ENCODE data around the gene KCTD1.

KCTD1 gene

DNA sequence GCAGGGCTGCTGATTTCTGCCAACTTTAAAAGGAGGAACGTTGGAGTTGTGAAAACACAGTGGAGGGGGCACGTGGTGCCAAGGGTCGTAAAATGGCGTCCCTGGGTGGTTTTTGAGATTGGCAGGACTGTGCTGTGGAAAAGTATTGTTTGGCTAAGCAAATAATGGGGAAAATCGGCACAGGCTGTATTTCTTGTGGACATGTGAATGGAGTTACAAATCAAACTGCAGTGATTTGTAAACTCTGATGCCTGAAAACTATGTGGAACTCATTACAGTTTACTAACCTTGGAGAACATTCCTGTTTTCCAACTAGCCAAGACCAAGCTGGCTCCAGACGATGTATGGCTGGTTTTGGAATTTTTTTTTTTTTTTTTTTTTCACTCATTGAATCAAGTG, 68.7 kb downstream of the KCTD1 start:
- TF ChIP-seq, protein P1, sequence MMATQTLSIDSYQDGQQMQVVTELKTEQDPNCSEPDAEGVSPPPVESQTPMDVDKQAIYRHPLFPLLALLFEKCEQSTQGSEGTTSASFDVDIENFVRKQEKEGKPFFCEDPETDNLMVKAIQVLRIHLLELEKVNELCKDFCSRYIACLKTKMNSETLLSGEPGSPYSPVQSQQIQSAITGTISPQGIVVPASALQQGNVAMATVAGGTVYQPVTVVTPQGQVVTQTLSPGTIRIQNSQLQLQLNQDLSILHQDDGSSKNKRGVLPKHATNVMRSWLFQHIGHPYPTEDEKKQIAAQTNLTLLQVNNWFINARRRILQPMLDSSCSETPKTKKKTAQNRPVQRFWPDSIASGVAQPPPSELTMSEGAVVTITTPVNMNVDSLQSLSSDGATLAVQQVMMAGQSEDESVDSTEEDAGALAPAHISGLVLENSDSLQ (IDR thresholded peaks at IDR 0.05): peak; percentile 11; the same call in 1 of the 2 replicates
- no peak for TF ChIP-seq SUZ12 (IDR thresholded peaks at IDR 0.05)
- DNase-seq (ENCODE audit: extremely low spot score): no peak
- ChIA-PET POLR2A (interaction anchor here (1.0 kb wide), 1 partner anchor 9 kb away, joined by 4 read pairs; no protein-coding TSS in a partner anchor), CTCF (interaction anchor here (0.5 to 0.6 kb wide), 2 partner anchors 8 to 32 kb away, joined by 3 read pairs; no protein-coding TSS in a partner anchor)

GRCh38 chr18:26479065-26479680, 69.2 kb downstream of the KCTD1 start:
- POLR2A ChIA-PET: no interaction called here
- TF ChIP-seq L3MBTL2 (conservative IDR thresholded peaks at IDR 0.05) (no peak), ARNT (IDR thresholded peaks at IDR 0.05) (no peak), LEF1 (IDR thresholded peaks at IDR 0.05; ENCODE audit: borderline replicate concordance) (no peak), FOXM1 (IDR thresholded peaks at IDR 0.05; ENCODE audit: borderline replicate concordance) (no peak), FOXA1 (IDR thresholded peaks at IDR 0.05) (no peak), BHLHE40 (IDR thresholded peaks at IDR 0.05; ENCODE audit: borderline replicate concordance) (no peak)
- CTCF ChIA-PET: interaction anchor here (0.6 to 0.8 kb wide), 2 partner anchors 10 to 32 kb away, joined by 3 read pairs; no protein-coding TSS in a partner anchor
- DNase-seq (ENCODE audit: extremely low spot score): no peak

- ChIA-PET CTCF (interaction anchor here (0.8 kb wide), 1 partner anchor 9 kb away, joined by 3 read pairs; no protein-coding TSS in a partner anchor), POLR2A (no interaction called here)
- TF ChIP-seq L3MBTL2 (conservative IDR thresholded peaks at IDR 0.05): no peak
- TF ChIP-seq, protein P1 (IDR thresholded peaks at IDR 0.05): peak; percentile 62
- no peak for DNase-seq (ENCODE audit: extremely low spot score)
These were observed 70.4 kb downstream of the KCTD1 start for GRCh38 chr18:26477828-26478466.

DNA sequence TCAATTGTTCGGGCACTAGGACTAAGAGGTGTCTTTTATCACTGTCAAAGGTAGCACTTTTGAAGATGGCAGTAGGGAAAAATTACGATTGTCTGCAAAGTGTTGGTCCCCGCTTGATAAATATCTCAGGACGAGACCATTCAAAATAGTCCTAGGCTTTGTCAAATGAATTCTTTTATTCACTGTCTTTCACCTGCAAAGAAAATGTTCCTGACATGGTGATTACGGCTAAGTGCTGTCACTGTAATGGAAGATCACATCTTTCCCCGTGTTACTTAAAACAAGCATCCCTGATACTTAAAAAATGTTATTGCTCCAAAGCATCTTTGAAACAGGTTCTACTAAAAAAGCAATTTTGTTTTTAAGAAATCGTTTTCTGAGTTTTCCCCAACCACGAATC, 71.7 kb downstream of the KCTD1 start:
- TF ChIP-seq SUZ12 (IDR thresholded peaks at IDR 0.05) (no peak), FOXK2 (IDR thresholded peaks at IDR 0.05) (no peak), CTBP1 (IDR thresholded peaks at IDR 0.05; ENCODE audit: borderline replicate concordance) (no peak), TARDBP (IDR thresholded peaks at IDR 0.05) (no peak), ARNT (IDR thresholded peaks at IDR 0.05) (no peak), ZNF384 (IDR thresholded peaks at IDR 0.05) (no peak), SP1 (IDR thresholded peaks at IDR 0.05) (no peak), FOXA1 (IDR thresholded peaks at IDR 0.05) (no peak), LEF1 (IDR thresholded peaks at IDR 0.05; ENCODE audit: borderline replicate concordance) (no peak), HDGF (IDR thresholded peaks at IDR 0.05; ENCODE audit: borderline replicate concordance) (no peak), NFRKB (IDR thresholded peaks at IDR 0.05) (no peak), L3MBTL2 (conservative IDR thresholded peaks at IDR 0.05) (no peak), ELF4 (IDR thresholded peaks at IDR 0.05) (no peak), BHLHE40 (IDR thresholded peaks at IDR 0.05; ENCODE audit: borderline replicate concordance) (no peak), FOXM1 (IDR thresholded peaks at IDR 0.05; ENCODE audit: borderline replicate concordance) (no peak)
- TF ChIP-seq, protein P1 (IDR thresholded peaks at IDR 0.05): no peak
- CTCF ChIA-PET: interaction anchor here (1.7 kb wide), 1 partner anchor 10 kb away, joined by 6 read pairs; no protein-coding TSS in a partner anchor
- POLR2A ChIA-PET: interaction anchor here (0.9 kb wide), 1 partner anchor 20 kb away, joined by 3 read pairs; no protein-coding TSS in a partner anchor
- no peak for DNase-seq (ENCODE audit: extremely low spot score)

DNA sequence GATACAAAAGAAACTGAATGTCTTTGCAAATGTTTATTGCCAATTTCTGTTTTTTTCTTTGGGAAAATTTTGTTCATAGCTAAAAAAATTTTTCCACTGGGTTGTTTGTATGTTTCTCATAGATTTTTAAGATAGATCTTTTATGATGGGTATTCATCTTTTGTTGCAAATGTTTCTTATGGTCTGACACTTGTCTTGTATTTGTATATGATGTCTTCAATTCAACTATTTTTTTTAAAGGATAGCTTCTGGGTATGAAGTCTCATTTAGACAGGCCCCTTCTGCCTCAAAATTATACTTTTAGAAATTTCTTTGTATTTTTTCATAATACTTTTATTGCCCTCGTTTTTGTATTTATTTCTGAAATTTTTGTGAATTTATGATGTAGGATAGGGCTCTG, 73.8 kb downstream of the KCTD1 start:
- CTCF ChIA-PET: interaction anchor here (0.7 kb wide), 1 partner anchor 99 kb away, joined by 5 read pairs; no protein-coding TSS in a partner anchor
- TF ChIP-seq SP1 (IDR thresholded peaks at IDR 0.05) (no peak), NFRKB (IDR thresholded peaks at IDR 0.05) (no peak), FOXK2 (IDR thresholded peaks at IDR 0.05) (no peak), SUZ12 (IDR thresholded peaks at IDR 0.05) (no peak), HDGF (IDR thresholded peaks at IDR 0.05; ENCODE audit: borderline replicate concordance) (no peak), LEF1 (IDR thresholded peaks at IDR 0.05; ENCODE audit: borderline replicate concordance) (no peak), BHLHE40 (IDR thresholded peaks at IDR 0.05; ENCODE audit: borderline replicate concordance) (no peak), ELF4 (IDR thresholded peaks at IDR 0.05) (no peak), FOXM1 (IDR thresholded peaks at IDR 0.05; ENCODE audit: borderline replicate concordance) (no peak), ZNF384 (IDR thresholded peaks at IDR 0.05) (no peak), ARNT (IDR thresholded peaks at IDR 0.05) (no peak), L3MBTL2 (conservative IDR thresholded peaks at IDR 0.05) (no peak), FOXA1 (IDR thresholded peaks at IDR 0.05) (no peak), TARDBP (IDR thresholded peaks at IDR 0.05) (no peak), CTBP1 (IDR thresholded peaks at IDR 0.05; ENCODE audit: borderline replicate concordance) (no peak)
- TF ChIP-seq, protein P1 (IDR thresholded peaks at IDR 0.05): no peak
- POLR2A ChIA-PET: no interaction called here
- DNase-seq (ENCODE audit: extremely low spot score): no peak
